ENCODE data around the gene GALT. TPM values are rescaled to one million over a fixed set of nuclear protein-coding genes. Genes with fewer than 3 reads are reported as not detected.
A peak's percentile ranks its signal among the peaks of the same experiment; 100 is the strongest.

GALT gene
- 27.6 and 37.6 TPM in 2 replicates for total RNA-seq (2021)
- percentile 63 among the genes with signal in this experiment for Bru-seq, nascent RNA
- percentile 70 among the genes with signal in this experiment for BruChase-seq, experiment 1, labeled RNA remaining after a 2-hour chase
- percentile 75 among the genes with signal in this experiment for BruChase-seq, experiment 2, labeled RNA remaining after a 6-hour chase
- long read RNA-seq, transcript GALT-201 (11 exons, 1,768 nt) = major isoform, 41 of 193 reads
- long read RNA-seq, partial matches to known transcripts = 121 of 193 reads
- long read RNA-seq, other reads (novel, unspliced or antisense) = 30 of 193 reads

DNA sequence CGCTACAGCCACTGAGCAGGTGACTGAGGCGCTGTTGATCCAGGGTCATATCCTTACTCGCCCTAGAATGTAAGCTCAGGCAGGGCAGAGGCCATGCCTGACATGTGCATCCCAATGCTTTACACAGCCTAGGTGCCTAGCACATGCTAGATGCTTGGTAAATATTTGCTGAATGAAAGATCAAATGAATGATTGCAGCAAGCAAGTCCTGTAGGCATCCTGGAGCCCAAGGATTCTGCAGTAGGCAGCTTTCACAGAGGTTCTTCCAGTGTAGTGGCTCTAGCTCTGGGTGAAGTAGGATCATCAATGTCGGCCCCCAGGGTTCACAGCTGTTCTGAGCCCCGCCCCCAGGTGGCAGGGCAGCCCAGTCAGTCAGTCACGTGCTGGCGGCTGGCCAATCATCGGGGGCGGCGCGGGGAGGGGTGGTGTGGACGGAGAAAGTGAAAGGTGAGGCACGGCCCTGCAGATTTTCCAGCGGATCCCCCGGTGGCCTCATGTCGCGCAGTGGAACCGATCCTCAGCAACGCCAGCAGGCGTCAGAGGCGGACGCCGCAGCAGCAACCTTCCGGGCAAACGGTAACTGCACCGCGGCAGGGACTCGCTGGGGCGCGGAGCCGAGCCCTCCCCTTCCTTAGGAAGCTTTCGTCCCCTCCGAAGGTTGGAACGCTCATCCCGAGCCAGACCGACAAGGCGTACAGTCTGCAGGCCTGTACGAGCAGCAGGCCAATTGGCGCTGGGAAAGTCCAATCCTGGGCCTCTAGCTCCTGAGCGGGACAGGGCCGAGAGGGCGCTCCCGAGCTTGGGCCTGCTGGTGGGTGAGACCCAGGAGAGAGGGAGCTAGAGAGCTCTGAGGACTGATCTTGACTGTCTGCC, at the start of gene GALT:
GALT (plus strand) TSS at position 465 of the 873 bp plus-strand sequence; CDS start at position 495, 30 bp downstream.
- Histone ChIP-seq H3K27me3 (replicated peaks; ENCODE audit: insufficient read depth, low read depth, low read length, poor library complexity) (no peaks in the 10 kb centered on the region), H3K27ac (ENCODE audit: low read depth, low read length, poor library complexity, severe bottlenecking) (peak within 1 kb of the TSS; percentile 77), H3K36me3 (ENCODE audit: insufficient read depth, low read length, poor library complexity, severe bottlenecking) (peaks cover 17% of the 10 kb centered on the region), H3K4me3 (ENCODE audit: low read depth, low read length, poor library complexity, severe bottlenecking) (peak within 1 kb of the TSS; percentile 89), H3K4me1 (ENCODE audit: insufficient read depth, low read length, poor library complexity, severe bottlenecking) (peaks cover 8% of the 10 kb centered on the region), H3K9me3 (ENCODE audit: low read depth, low read length, poor library complexity, severe bottlenecking) (no peaks in the 10 kb centered on the region)
- peak; percentile 91 for DNase-seq (ENCODE audit: low spot score)
- ChIA-PET CTCF (interaction anchor here (0.6 to 1.5 kb wide), 4 partner anchors 12 to 35 kb away, joined by 3 to 6 read pairs (median 4); partner anchors contain the start of genes DCTN3 and RPP25L), POLR2A (ENCODE audit: low non-redundant PET) (no interaction called here)
- no peak for TF ChIP-seq EZH2 (IDR thresholded peaks at IDR 0.05; ENCODE audit: borderline replicate concordance, low read depth, low read length, poor library complexity, severe bottlenecking)
- TF ChIP-seq, protein P1, sequence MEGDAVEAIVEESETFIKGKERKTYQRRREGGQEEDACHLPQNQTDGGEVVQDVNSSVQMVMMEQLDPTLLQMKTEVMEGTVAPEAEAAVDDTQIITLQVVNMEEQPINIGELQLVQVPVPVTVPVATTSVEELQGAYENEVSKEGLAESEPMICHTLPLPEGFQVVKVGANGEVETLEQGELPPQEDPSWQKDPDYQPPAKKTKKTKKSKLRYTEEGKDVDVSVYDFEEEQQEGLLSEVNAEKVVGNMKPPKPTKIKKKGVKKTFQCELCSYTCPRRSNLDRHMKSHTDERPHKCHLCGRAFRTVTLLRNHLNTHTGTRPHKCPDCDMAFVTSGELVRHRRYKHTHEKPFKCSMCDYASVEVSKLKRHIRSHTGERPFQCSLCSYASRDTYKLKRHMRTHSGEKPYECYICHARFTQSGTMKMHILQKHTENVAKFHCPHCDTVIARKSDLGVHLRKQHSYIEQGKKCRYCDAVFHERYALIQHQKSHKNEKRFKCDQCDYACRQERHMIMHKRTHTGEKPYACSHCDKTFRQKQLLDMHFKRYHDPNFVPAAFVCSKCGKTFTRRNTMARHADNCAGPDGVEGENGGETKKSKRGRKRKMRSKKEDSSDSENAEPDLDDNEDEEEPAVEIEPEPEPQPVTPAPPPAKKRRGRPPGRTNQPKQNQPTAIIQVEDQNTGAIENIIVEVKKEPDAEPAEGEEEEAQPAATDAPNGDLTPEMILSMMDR (conservative IDR thresholded peaks at IDR 0.05; ENCODE audit: low read depth, low read length) = peak; percentile 45
- intact Hi-C loops (cut with micrococcal nuclease; ENCODE audit: unreplicated experiment) = no loop called here
- BruUV-seq (replicated peaks) = TSS peak; percentile 59

DNA sequence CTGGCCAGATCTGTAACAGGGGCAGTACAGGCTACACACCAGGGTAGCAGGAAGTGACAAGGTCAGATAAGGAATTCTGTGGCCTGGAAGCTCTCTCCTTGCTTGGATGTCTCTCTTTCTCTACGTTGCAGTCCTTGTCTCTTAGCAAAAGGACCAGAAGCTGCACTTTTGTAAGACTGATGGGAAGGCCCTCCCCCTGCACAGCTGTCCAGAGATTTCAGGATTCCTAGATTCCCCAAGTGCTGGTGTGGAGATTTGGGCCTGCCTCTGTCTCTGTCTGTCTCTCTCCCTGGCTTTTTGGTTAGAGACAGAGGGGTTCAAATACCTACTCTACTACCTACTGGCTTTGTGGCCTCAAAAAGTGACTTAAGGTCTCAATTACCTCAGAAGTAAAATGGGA, 46.9 kb upstream of the GALT start:
- no peak overlapping the region for H3K27ac ChIP-seq (ENCODE audit: low read depth, low read length, poor library complexity, severe bottlenecking)
- TF ChIP-seq, protein P1 (conservative IDR thresholded peaks at IDR 0.05; ENCODE audit: low read depth, low read length) = no peak
- TF ChIP-seq EZH2 (IDR thresholded peaks at IDR 0.05; ENCODE audit: borderline replicate concordance, low read depth, low read length, poor library complexity, severe bottlenecking) = no peak
- intact Hi-C loops (cut with micrococcal nuclease; ENCODE audit: unreplicated experiment) = no loop called here
- DNase-seq (ENCODE audit: low spot score) = no peak
- H3K36me3 ChIP-seq (ENCODE audit: insufficient read depth, low read length, poor library complexity, severe bottlenecking) = no peaks in the 10 kb centered on the region
- H3K9me3 ChIP-seq (ENCODE audit: low read depth, low read length, poor library complexity, severe bottlenecking) = no peaks in the 10 kb centered on the region
- no peak overlapping the region for H3K4me3 ChIP-seq (ENCODE audit: low read depth, low read length, poor library complexity, severe bottlenecking)
- H3K27me3 ChIP-seq (replicated peaks; ENCODE audit: insufficient read depth, low read depth, low read length, poor library complexity) = no peaks in the 10 kb centered on the region
- POLR2A ChIA-PET (ENCODE audit: low non-redundant PET) = no interaction called here
- CTCF ChIA-PET = no interaction called here
- no peaks in the 10 kb centered on the region for H3K4me1 ChIP-seq (ENCODE audit: insufficient read depth, low read length, poor library complexity, severe bottlenecking)
- BruUV-seq (replicated peaks) = no TSS peak

DNA sequence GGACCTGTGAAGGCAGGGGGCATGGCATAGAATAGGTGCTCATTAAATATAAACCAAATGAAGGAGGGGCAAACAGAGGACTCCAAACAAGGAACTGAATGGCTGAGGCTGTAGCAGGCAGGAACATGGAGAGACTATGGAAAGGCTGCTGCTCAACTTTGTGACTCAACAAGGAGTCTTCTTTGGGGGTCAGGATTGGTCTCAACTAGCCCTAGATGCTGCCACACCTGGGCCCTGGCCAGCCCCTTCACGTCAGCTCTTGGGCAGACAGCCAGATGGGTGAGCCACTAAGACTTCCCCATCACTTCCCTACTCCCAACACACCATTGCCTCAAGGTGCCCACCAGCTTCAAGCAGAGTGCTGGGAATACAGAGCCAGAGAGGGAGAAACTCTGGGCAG, 45.6 kb upstream of the GALT start:
- CTCF ChIA-PET = no interaction called here

More for the DNA sequence above, 45.6 kb upstream of the GALT start:
- POLR2A ChIA-PET (ENCODE audit: low non-redundant PET) = no interaction called here
- Histone ChIP-seq H3K27me3 (replicated peaks; ENCODE audit: insufficient read depth, low read depth, low read length, poor library complexity) (no peaks in the 10 kb centered on the region), H3K4me3 (ENCODE audit: low read depth, low read length, poor library complexity, severe bottlenecking) (no peak overlapping the region), H3K27ac (ENCODE audit: low read depth, low read length, poor library complexity, severe bottlenecking) (no peak overlapping the region), H3K36me3 (ENCODE audit: insufficient read depth, low read length, poor library complexity, severe bottlenecking) (no peaks in the 10 kb centered on the region), H3K9me3 (ENCODE audit: low read depth, low read length, poor library complexity, severe bottlenecking) (no peaks in the 10 kb centered on the region), H3K4me1 (ENCODE audit: insufficient read depth, low read length, poor library complexity, severe bottlenecking) (no peaks in the 10 kb centered on the region)
- TF ChIP-seq, protein P1 (conservative IDR thresholded peaks at IDR 0.05; ENCODE audit: low read depth, low read length) = no peak
- no peak for TF ChIP-seq EZH2 (IDR thresholded peaks at IDR 0.05; ENCODE audit: borderline replicate concordance, low read depth, low read length, poor library complexity, severe bottlenecking)
- DNase-seq (ENCODE audit: low spot score) = no peak
- no TSS peak for BruUV-seq (replicated peaks)
- intact Hi-C loops (cut with micrococcal nuclease; ENCODE audit: unreplicated experiment) = loop anchor here (5.0 kb wide), 1 partner anchor 99 kb away; no protein-coding TSS in a partner anchor

Data from A673 (cell line).